GM18907 (cell line): Measurements from ENCODE around the gene OR14A2.
"Not testable (repeated sequence)": the region's sequence is repeated elsewhere in the genome, so short reads cannot be mapped to it uniquely, and the experiment has no call there.

Experiments
- ATAC-seq: cut with Tn5 transposase; IDR thresholded peaks from one replicate; pipeline ENCODE4 v1.9.1; 2021; ENCODE audit warnings: mild to moderate bottlenecking, moderate library complexity; ENCODE audit not compliant: unreplicated experiment

Gene OR14A2

GRCh38 chr1:247748041-247748440 is at the start of gene OR14A2:
OR14A2 (minus strand) TSS chr1:247748141.
- no peak for ATAC-seq

- no peak for ATAC-seq
Observed at GRCh38 chr1:247797518-247797917, 49.6 kb upstream of the OR14A2 start.

GRCh38 chr1:247769603-247770002 is 21.7 kb upstream of the OR14A2 start:
- no peak for ATAC-seq

- no peak for ATAC-seq
Observed at GRCh38 chr1:247760456-247760855, 12.5 kb upstream of the OR14A2 start, which contains the start of gene OR1C1. OR1C1 (minus strand) TSS chr1:247760556; CDS start chr1:247758406, 2,150 bp downstream.

GRCh38 chr1:247754311-247754710 is 6.4 kb upstream of the OR14A2 start:
- ATAC-seq, result not testable (repeated sequence)

GRCh38 chr1:247749870-247750269 is 1.9 kb upstream of the OR14A2 start:
- no peak for ATAC-seq

- no peak for ATAC-seq
Observed at GRCh38 chr1:247747616-247748015, 325 bp downstream of the OR14A2 start.

- no peak for ATAC-seq
Observed at GRCh38 chr1:247746391-247746935, 1.5 kb downstream of the OR14A2 start.

- ATAC-seq, result not testable (repeated sequence)
Observed at GRCh38 chr1:247742215-247742760, 5.7 kb downstream of the OR14A2 start.

GRCh38 chr1:247741756-247742155 is 6.2 kb downstream of the OR14A2 start:
- ATAC-seq, result no peak

GRCh38 chr1:247740721-247741120 is 7.2 kb downstream of the OR14A2 start:
- ATAC-seq, result no peak

GRCh38 chr1:247738315-247738714 is 9.6 kb downstream of the OR14A2 start, which contains the start of gene OR14K1:
OR14K1 (plus strand) TSS chr1:247738615; CDS start chr1:247738615, 0 bp downstream.
- ATAC-seq, result no peak

- no peak for ATAC-seq
Observed at GRCh38 chr1:247721222-247721621, 26.7 kb downstream of the OR14A2 start.

- no peak for ATAC-seq
Observed at GRCh38 chr1:247716546-247716945, 31.4 kb downstream of the OR14A2 start, which contains the start of gene OR6F1. OR6F1 (minus strand) TSS chr1:247716646; CDS start chr1:247712755, 3,891 bp downstream.

GRCh38 chr1:247713753-247714152 is 34.2 kb downstream of the OR14A2 start:
- no peak for ATAC-seq

- not testable (repeated sequence) for ATAC-seq
Observed at GRCh38 chr1:247710681-247711080, 37.3 kb downstream of the OR14A2 start.

- ATAC-seq, result no peak
Observed at GRCh38 chr1:247701338-247701737, 46.6 kb downstream of the OR14A2 start.

- peak; percentile 93 for ATAC-seq
Observed at GRCh38 chr1:247681288-247681897, 66.5 kb downstream of the OR14A2 start.

GRCh38 chr1:247680171-247680570 is 67.8 kb downstream of the OR14A2 start:
- ATAC-seq, result no peak

GRCh38 chr1:247679639-247680038 is 68.3 kb downstream of the OR14A2 start, which contains the start of gene OR13G1:
OR13G1 (minus strand) TSS chr1:247679739; CDS start chr1:247673041, 6,698 bp downstream.
- no peak for ATAC-seq
